Endothelial cell of umbilical vein (primary cell): ENCODE results near the gene MTARC1.

Experiments used
- GATA2 ChIP-seq: IDR thresholded peaks from 2 replicates; pipeline ENCODE4 v1.7.0; 2011; ENCODE audit warnings: low read depth, mild to moderate bottlenecking, moderate library complexity, mixed read lengths, low read length; ENCODE audit not compliant: insufficient read length, insufficient read depth
- POLR2A ChIP-seq: IDR thresholded peaks from 2 replicates; pipeline ENCODE4 v1.6.1; 2012; ENCODE audit warnings: low read depth, mild to moderate bottlenecking, control low read depth, low read length
- POLR2AphosphoS5 ChIP-seq: IDR thresholded peaks from 2 replicates; pipeline ENCODE4 v1.6.1; 2012; ENCODE audit warnings: low read depth, mild to moderate bottlenecking, control low read depth, low read length, moderate library complexity; ENCODE audit not compliant: insufficient read depth
- TF ChIP-seq, protein P1 (sequence below), 2 donors: IDR thresholded peaks; 1 replicate in 1 of 2; 2 replicates in 1 of 2; pipeline ENCODE4 v1.5.1; 2011; ENCODE audit warnings: low read length in 2 of 2, mild to moderate bottlenecking in 2 of 2, moderate library complexity in 2 of 2, control low read depth in 1 of 2, inconsistent platforms in 1 of 2, low read depth in 1 of 2; ENCODE audit not compliant: insufficient read depth in 1 of 2; ENCODE audit errors: extremely low read depth in 1 of 2
- TF ChIP-seq, protein P2 (sequence below): IDR thresholded peaks from 2 replicates; pipeline ENCODE4 v1.6.1; 2011; ENCODE audit not compliant: insufficient read depth, insufficient read length

DNA sequence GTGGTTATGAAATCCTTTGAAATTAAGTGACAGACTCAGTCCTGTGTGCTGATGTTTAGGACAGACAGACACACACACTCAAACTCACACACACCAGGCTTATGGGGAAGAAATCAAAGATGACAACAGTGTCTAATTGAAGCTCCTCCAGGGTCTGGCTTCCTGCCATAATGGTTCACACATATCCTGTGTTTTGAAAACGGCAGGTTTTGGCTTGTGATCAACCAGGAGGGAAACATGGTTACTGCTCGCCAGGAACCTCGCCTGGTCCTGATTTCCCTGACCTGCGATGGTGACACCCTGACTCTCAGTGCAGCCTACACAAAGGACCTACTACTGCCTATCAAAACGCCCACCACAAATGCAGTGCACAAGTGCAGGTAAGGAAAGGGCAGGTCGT, 4.6 kb downstream of the MTARC1 start:
- TF ChIP-seq, protein P1, sequence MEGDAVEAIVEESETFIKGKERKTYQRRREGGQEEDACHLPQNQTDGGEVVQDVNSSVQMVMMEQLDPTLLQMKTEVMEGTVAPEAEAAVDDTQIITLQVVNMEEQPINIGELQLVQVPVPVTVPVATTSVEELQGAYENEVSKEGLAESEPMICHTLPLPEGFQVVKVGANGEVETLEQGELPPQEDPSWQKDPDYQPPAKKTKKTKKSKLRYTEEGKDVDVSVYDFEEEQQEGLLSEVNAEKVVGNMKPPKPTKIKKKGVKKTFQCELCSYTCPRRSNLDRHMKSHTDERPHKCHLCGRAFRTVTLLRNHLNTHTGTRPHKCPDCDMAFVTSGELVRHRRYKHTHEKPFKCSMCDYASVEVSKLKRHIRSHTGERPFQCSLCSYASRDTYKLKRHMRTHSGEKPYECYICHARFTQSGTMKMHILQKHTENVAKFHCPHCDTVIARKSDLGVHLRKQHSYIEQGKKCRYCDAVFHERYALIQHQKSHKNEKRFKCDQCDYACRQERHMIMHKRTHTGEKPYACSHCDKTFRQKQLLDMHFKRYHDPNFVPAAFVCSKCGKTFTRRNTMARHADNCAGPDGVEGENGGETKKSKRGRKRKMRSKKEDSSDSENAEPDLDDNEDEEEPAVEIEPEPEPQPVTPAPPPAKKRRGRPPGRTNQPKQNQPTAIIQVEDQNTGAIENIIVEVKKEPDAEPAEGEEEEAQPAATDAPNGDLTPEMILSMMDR (IDR thresholded peaks at IDR 0.05; ENCODE audit: extremely low read depth in 1 of 2, insufficient read depth in 1 of 2, low read depth in 1 of 2, low read length in 2 of 2), result no peak
- no peak for TF ChIP-seq POLR2A
- no peak for TF ChIP-seq GATA2
- no peak for TF ChIP-seq POLR2AphosphoS5
- TF ChIP-seq, protein P2, sequence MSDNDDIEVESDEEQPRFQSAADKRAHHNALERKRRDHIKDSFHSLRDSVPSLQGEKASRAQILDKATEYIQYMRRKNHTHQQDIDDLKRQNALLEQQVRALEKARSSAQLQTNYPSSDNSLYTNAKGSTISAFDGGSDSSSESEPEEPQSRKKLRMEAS, result no peak
